ENCODE measurements around the gene GANAB. TPM values are rescaled to one million over a fixed set of nuclear protein-coding genes. Genes with fewer than 3 reads are reported as not detected.
"Not testable (repeated sequence)": the region's sequence is repeated elsewhere in the genome, so short reads cannot be mapped to it uniquely, and the experiment has no call there.

GANAB gene
- total RNA-seq, 1 donor from 2014 or later, result 158 TPM

GRCh38 chr11:62621027-62621566 is 25.3 kb downstream of the GANAB start:
- no peak for DNase-seq

GRCh38 chr11:62616957-62617356 is 29.5 kb downstream of the GANAB start:
- DNase-seq, result not testable (repeated sequence)

- no peak for DNase-seq
Observed at GRCh38 chr11:62615521-62615920, 30.9 kb downstream of the GANAB start.

DNA sequence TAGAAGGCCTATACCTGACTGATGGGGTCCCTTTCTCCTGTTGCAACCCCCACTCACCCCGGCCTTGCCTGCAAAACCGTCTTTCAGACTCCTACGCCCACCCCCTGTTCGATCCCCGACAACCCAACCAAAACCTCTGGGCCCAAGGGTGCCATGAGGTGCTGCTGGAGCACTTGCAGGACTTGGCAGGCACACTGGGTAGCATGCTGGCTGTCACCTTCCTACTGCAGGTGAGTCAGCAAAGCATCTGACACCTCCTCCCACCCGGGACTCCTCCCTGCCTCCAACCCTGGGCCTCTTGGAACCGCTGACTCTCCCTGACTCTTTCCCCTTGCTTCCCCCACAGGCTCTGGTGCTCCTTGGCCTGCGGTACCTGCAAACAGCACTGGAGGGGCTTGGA is 32.1 kb downstream of the GANAB start:
- DNase-seq, result no peak

DNA sequence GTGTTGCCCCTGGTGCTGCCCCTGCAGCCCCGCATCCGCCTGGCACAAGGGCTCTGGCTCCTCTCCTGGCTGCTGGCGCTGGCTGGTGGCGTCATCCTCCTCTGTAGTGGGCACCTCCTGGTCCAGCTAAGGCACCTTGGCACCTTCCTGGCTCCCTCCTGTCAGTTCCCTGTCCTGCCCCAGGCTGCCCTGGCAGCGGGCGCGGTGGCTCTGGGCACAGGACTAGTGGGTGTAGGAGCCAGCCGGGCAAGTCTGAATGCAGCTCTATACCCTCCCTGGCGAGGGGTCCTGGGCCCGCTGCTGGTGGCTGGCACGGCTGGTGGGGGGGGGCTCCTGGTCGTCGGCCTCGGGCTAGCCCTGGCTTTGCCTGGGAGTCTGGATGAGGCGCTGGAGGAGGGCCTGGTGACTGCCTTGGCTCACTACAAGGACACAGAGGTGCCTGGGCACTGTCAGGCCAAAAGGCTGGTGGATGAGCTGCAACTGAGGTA is 33.1 kb downstream of the GANAB start:
- no peak for DNase-seq

DNA sequence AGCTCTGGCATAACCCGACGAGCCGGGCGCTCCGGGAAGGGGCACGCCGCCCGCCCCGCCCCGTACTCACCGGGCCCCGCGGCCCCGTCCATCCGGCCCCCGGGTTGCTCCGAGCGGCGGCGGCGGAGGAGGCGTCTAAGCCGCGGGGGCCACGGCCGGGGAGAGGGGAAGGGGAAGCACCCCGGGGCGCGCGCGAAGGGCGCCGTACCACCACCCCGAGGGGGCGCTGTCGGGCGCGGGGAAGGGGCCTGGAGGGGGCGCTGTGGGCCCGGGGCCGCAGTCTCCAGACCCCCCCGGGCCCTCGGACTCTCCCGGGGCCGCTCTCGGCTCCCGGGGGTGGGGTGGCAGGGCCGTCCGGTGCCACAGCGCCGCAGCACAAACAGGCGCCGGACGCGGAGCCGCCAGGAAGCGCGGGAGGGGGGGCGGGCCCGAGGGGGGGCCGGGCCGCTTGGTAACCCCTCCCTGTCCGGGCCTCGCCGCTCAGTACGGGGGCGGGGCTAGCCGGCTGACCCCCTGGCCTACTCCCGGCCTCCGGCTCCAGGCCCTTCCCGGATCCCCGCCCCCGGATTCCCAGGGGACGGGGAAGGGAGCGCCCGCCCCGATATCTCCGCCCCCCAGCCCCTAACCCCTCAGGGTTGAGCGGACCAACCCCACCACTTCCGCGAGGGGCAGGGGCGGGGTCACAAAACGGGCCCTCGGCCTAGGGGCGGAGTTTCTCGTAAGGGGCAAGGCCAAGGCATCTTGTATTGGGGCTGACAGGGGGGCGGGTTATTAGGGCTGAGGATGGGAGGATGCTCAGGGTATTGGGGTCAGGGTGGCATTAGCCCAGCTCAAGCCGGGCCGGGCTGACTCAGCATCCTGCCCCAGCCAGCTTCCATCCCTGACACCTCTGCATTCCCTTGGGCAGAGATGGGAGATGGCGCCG is 33.8 kb downstream of the GANAB start, which contains the start of the genes EML3 and ROM1:
Gene EML3, minus strand, starts transcription at position 410 of the 925 bp plus-strand sequence. Its CDS starts 318 bp downstream, at position 92.
Gene ROM1, plus strand, starts transcription at position 892 of the 925 bp plus-strand sequence. Its CDS starts 25 bp downstream, at position 917.
- peak; percentile 91 for DNase-seq

GRCh38 chr11:62611705-62612365 is 34.6 kb downstream of the GANAB start:
- DNase-seq, result peak; percentile 68

- no peak for DNase-seq
Observed at GRCh38 chr11:62610814-62611704, 35.4 kb downstream of the GANAB start.

GRCh38 chr11:62610403-62610802 is 36.0 kb downstream of the GANAB start:
- no peak for DNase-seq

DNA sequence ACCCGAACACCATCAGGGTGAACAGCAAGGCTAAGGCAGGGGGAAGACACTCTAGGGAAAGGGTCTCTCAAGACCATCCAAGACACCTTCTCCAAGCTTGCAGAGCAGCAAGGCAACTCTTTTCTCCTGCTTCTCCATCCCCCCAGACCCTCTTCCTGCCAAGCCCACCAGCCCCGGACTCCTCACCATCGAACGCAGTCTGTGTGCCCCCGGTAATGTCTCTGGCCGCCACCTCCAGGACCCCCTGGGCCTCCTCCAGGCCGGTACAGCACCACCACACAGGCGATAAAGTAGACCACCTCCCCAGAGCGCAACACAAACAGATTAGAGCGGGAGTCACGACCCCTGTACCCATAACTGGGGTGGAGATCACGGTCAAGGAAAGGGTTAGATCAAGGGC is 37.6 kb downstream of the GANAB start:
- DNase-seq, result no peak

- DNase-seq, result no peak
Observed at GRCh38 chr11:62607714-62608113, 38.7 kb downstream of the GANAB start.

GRCh38 chr11:62605902-62606301 is 40.5 kb downstream of the GANAB start:
- DNase-seq, result no peak

- no peak for DNase-seq
Observed at GRCh38 chr11:62605467-62605866, 40.9 kb downstream of the GANAB start.

GRCh38 chr11:62604460-62605120 is 41.8 kb downstream of the GANAB start:
- DNase-seq, result no peak

- DNase-seq, result no peak
Observed at GRCh38 chr11:62603776-62604299, 42.6 kb downstream of the GANAB start.

DNA sequence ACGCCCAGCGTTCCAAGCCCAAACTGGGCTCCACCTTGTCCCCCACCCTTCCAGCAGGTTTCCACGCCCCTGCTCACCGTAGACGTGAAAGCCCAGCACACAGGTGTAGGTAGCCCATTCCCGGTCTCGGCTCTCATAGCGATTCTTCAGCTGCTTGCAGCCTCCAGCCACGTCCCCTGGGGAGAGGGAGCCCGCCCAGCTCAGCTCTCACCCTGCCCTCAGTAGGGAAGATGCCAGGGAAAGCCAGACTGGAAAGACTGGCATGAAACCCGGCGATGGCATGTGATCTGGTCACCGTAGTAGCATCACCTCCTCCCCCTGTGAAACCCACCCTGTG is 43.4 kb downstream of the GANAB start:
- DNase-seq, result no peak

DNA sequence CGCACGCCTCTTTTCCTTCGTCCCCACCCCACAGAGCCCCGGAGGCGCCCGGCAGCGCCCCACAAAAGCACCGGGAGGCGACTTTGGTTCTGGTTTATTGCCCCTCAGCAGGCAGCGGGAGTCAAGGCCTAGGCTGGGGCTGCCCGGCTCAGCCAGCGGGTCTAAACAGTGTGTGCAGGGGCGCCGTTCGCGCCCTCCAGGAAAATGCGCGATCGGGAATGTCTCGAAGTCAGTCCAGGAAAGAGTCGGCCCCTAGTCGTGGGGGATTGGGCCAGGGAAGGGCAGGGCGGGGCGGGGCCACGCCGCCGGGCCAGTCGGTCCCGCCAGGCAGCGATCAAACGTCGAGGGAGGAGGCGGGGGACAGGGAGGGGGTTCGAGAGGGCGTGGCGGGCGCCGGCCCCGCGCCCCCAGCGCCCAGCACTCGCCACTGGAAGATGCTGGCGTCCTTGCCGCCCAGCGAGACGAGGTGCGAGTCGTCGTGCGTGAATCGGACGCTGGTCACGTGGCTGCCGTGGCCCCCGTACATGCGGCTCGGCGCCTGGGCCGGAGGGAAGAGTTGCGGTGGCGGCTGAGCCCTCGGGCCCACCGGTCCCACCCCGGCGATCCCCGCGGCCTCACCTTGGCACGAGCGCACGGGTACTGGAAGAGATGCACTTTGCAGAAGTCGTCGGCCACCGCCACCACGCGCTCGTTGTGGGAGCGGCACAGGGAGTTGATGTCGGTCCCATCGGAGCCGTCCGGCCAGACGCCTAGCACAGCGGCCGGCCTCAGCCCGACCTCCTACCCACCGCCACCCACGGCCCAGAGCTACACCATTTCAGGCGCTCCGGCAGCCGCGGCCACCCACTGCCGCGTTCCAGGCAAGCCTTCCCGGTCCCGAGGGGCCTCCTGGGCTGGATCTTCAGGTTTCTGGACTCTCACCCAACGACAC is 44.0 kb downstream of the GANAB start:
- peak; percentile 81 for DNase-seq

- DNase-seq, result peak; percentile 99
Observed at GRCh38 chr11:62601372-62602140, 44.9 kb downstream of the GANAB start, which contains the start of gene MTA2. TSS of gene MTA2 (minus strand) at chr11:62601865. CDS start at chr11:62601450, 415 bp downstream.

GRCh38 chr11:62601122-62601371 is 45.4 kb downstream of the GANAB start:
- no peak for DNase-seq
